Neuronal stem cell (in vitro differentiated cells): ENCODE results near the gene TOB2.
"Not testable (repeated sequence)": the region's sequence is repeated elsewhere in the genome, so short reads cannot be mapped to it uniquely, and the experiment has no call there.

Experiments used
- DNase-seq: peaks from one replicate; pipeline ENCODE4 v3.0.0-alpha.2; 2013; ENCODE audit warnings: low spot score
- H2AFZ ChIP-seq: one replicate; pipeline ENCODE4 v1.6.1; 2013; ENCODE audit warnings: mild to moderate bottlenecking, low read length, inconsistent platforms
- H2AK5ac ChIP-seq: 2 replicates; pipeline ENCODE4 v1.6.1; 2013; ENCODE audit warnings: low read depth, mild to moderate bottlenecking, inconsistent platforms, low read length, moderate library complexity, mixed read lengths
- H2BK120ac ChIP-seq: 2 replicates; pipeline ENCODE4 v1.6.1; 2013; ENCODE audit warnings: low read depth, mild to moderate bottlenecking, inconsistent platforms, low read length, moderate library complexity, mixed read lengths
- H2BK12ac ChIP-seq: one replicate; pipeline ENCODE4 v1.6.1; 2013; ENCODE audit warnings: low read length, inconsistent platforms
- H2BK15ac ChIP-seq: 2 replicates; pipeline ENCODE4 v1.6.1; 2013; ENCODE audit warnings: mild to moderate bottlenecking, low read length, inconsistent platforms, mixed read lengths
- H2BK5ac ChIP-seq: one replicate; pipeline ENCODE4 v1.6.1; 2013; ENCODE audit warnings: inconsistent platforms, mild to moderate bottlenecking, low read length, moderate library complexity
- H3K14ac ChIP-seq: one replicate; pipeline ENCODE4 v1.6.1; 2013; ENCODE audit warnings: low read length, inconsistent platforms
- H3K18ac ChIP-seq: 2 replicates; pipeline ENCODE4 v1.6.1; 2013; ENCODE audit warnings: low read length, inconsistent platforms
- H3K23ac ChIP-seq: 2 replicates; pipeline ENCODE4 v1.6.1; 2013; ENCODE audit warnings: low read depth, mild to moderate bottlenecking, mixed read lengths, low read length, inconsistent platforms; ENCODE audit not compliant: poor library complexity
- H3K27ac ChIP-seq: replicated peaks from 3 replicates; pipeline ENCODE4 v1.5.1; 2013; ENCODE audit warnings: low read length, inconsistent platforms
- H3K27me3 ChIP-seq, 3 experiments: 2 replicates each; pipeline ENCODE4 v1.6.1; 2013; ENCODE audit warnings: low read length in 3 of 3, mild to moderate bottlenecking in 2 of 3, inconsistent platforms in 1 of 3, low read depth in 1 of 3, mixed read lengths in 1 of 3, moderate library complexity in 1 of 3; ENCODE audit not compliant: control insufficient read depth in 3 of 3, insufficient read depth in 3 of 3
- H3K36me3 ChIP-seq, 2 donors: replicated peaks in 1 of 2; 2 replicates each; pipeline ENCODE4 v1.6.1; 2013; ENCODE audit warnings: low read length in 2 of 2; ENCODE audit not compliant: control insufficient read depth in 2 of 2, insufficient read depth in 2 of 2
- H3K4ac ChIP-seq: 2 replicates; pipeline ENCODE4 v1.6.1; 2013; ENCODE audit warnings: inconsistent platforms, mild to moderate bottlenecking, low read length, moderate library complexity
- H3K4me1 ChIP-seq, 2 donors: 1 replicate in 1 of 2; 2 replicates in 1 of 2; pipeline ENCODE4 v1.6.1; 2013; ENCODE audit warnings: low read length in 2 of 2, low read depth in 1 of 2; ENCODE audit not compliant: control insufficient read depth in 2 of 2, insufficient read depth in 1 of 2
- H3K4me2 ChIP-seq: one replicate; pipeline ENCODE4 v1.6.1; 2013; ENCODE audit warnings: mild to moderate bottlenecking, low read length, inconsistent platforms; ENCODE audit not compliant: insufficient read depth, poor library complexity, severe bottlenecking
- H3K4me3 ChIP-seq, 2 donors: 2 replicates each; pipeline ENCODE4 v1.5.1; 2013; ENCODE audit warnings: low read length in 2 of 2, mild to moderate bottlenecking in 2 of 2, inconsistent platforms in 1 of 2, moderate library complexity in 1 of 2
- H3K79me1 ChIP-seq: one replicate; pipeline ENCODE4 v1.6.1; 2013; ENCODE audit warnings: low read depth, mild to moderate bottlenecking, inconsistent platforms, low read length, moderate library complexity
- H3K9ac ChIP-seq: one replicate; pipeline ENCODE4 v1.6.1; 2013; ENCODE audit warnings: mild to moderate bottlenecking, low read depth, low read length, inconsistent platforms; ENCODE audit not compliant: poor library complexity
- H3K9me3 ChIP-seq, 2 donors: replicated peaks in 1 of 2; 2 replicates each; pipeline versions ENCODE3 to v1.6.1; 2013; ENCODE audit warnings: low read length in 2 of 2, mild to moderate bottlenecking in 2 of 2, inconsistent platforms in 1 of 2, low read depth in 1 of 2, mixed read lengths in 1 of 2, moderate library complexity in 1 of 2; ENCODE audit not compliant: control insufficient read depth in 2 of 2, insufficient read depth in 1 of 2
- H4K8ac ChIP-seq: one replicate; pipeline ENCODE4 v1.6.1; 2013; ENCODE audit warnings: low read depth, mild to moderate bottlenecking, inconsistent platforms, low read length, moderate library complexity
- H4K91ac ChIP-seq: one replicate; pipeline ENCODE4 v1.6.1; 2013; ENCODE audit warnings: low read length, low read depth, mild to moderate bottlenecking, inconsistent platforms; ENCODE audit not compliant: poor library complexity
- WGBS, 2 donors: extraction: QIAGEN DNeasy Blood & Tissue Kit; methylation state at CpG; one replicate each; pipeline ENCODE4 v1.1.7; 2013; ENCODE audit warnings: missing lambda C conversion rate in 2 of 2, mixed read lengths in 1 of 2; ENCODE audit not compliant: insufficient read length in 2 of 2, insufficient replicate concordance in 1 of 2; ENCODE audit errors: extremely low coverage in 2 of 2; 5-methylcytosine and 5-hydroxymethylcytosine counted together

Gene TOB2

DNA sequence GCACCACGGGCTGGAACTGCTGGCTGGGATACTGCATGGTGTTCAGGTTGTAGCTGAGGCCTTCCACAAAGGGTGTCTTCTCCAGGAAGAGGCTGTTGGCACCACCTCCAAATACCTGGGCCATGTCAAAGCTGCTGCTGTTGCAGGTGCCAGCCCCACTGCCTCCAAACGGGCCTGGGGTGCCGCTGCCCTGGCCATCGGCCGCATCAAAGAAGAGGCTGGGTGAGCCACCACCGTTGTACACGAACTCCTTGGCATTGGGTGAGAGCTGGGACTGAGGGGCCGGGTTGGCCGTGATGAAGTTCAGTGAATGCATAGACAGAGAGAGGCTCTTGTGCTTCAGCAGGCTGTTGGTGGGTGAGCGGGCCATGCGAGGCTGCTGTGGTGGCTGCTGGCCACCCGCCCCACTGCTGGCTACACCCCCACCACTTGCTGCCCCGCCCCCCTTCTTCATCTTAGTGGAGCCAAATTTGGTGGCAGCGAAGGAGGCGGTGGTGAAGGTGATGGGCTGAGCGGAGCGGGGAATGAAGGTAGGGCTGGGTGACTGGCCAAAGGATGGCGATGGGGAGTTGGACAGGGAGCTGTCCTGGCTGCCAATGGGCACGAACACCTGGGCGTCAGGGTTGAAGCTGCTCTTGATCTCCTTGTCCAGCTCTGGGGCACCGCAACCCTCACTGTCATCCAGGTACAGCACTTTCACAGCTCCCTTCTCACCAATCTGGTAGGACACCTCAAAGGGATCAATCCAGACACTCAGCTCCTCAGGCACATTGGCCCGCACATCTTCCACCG is 10.1 kb downstream of the TOB2 start:
- no peak overlapping the region for H3K14ac ChIP-seq
- no peak overlapping the region for H3K9ac ChIP-seq
- H3K4me2 ChIP-seq = peak overlapping the region; percentile 11
- no peak for DNase-seq
- WGBS, 2 donors = no CpG with 5 or more reads among the region's 23 CpGs
- peaks cover 0 to 2% of the 10 kb centered on the region in 2 donors for H3K9me3 ChIP-seq
- no peak overlapping the region for H2AK5ac ChIP-seq
- peak overlapping the region; percentile 43 for H3K23ac ChIP-seq
- no peaks in the 10 kb centered on the region for H3K4me1 ChIP-seq
- no peak overlapping the region for H3K4ac ChIP-seq
- no peak overlapping the region for H2BK5ac ChIP-seq
- peaks cover 22% of the 10 kb centered on the region for H3K79me1 ChIP-seq
- no peak overlapping the region for H2BK120ac ChIP-seq
- no peaks in the 10 kb centered on the region for H3K27me3 ChIP-seq
- H3K4me3 ChIP-seq = no peak overlapping the region
- H4K91ac ChIP-seq = no peak overlapping the region
- H3K27ac ChIP-seq = no peak overlapping the region
- H2BK12ac ChIP-seq = no peak overlapping the region
- H2AFZ ChIP-seq = no peak overlapping the region
- peaks cover 37 to 94% of the 10 kb centered on the region in 2 donors for H3K36me3 ChIP-seq
- no peak overlapping the region for H2BK15ac ChIP-seq
- peak overlapping the region; percentile 11 for H3K18ac ChIP-seq
- H4K8ac ChIP-seq = peak overlapping the region; percentile 86

GRCh38 chr22:41435560-41435959 is 11.0 kb downstream of the TOB2 start:
- Histone ChIP-seq H4K8ac (no peak overlapping the region), H3K79me1 (peaks cover 23% of the 10 kb centered on the region), H3K4ac (no peak overlapping the region), H3K36me3 (peaks cover 37 to 92% of the 10 kb centered on the region in 2 donors), H3K23ac (no peak overlapping the region), H3K14ac (no peak overlapping the region), H2AFZ (no peak overlapping the region), H2BK5ac (no peak overlapping the region), H3K18ac (no peak overlapping the region), H2BK12ac (no peak overlapping the region), H3K4me2 (no peak overlapping the region), H2AK5ac (no peak overlapping the region), H2BK15ac (no peak overlapping the region), H3K9ac (no peak overlapping the region), H3K27me3 (no peaks in the 10 kb centered on the region), H3K9me3 (peaks cover 0 to 2% of the 10 kb centered on the region in 2 donors), H3K27ac (no peak overlapping the region), H3K4me1 (no peaks in the 10 kb centered on the region), H3K4me3 (no peak overlapping the region), H4K91ac (no peak overlapping the region), H2BK120ac (no peak overlapping the region)
- WGBS, 2 donors = no CpG with 5 or more reads among the region's 4 CpGs
- no peak for DNase-seq

GRCh38 chr22:41434361-41435003 is 12.1 kb downstream of the TOB2 start:
- H3K4me2 ChIP-seq, H2BK12ac ChIP-seq, H3K18ac ChIP-seq, H2BK120ac ChIP-seq, H3K27me3 ChIP-seq, H3K9me3 ChIP-seq, DNase-seq, H2AK5ac ChIP-seq, H3K4ac ChIP-seq, H3K27ac ChIP-seq, H3K14ac ChIP-seq, H2BK15ac ChIP-seq, H3K4me1 ChIP-seq, H4K91ac ChIP-seq, H3K4me3 ChIP-seq, H2AFZ ChIP-seq, H2BK5ac ChIP-seq, H3K9ac ChIP-seq: not testable (repeated sequence)
- H3K23ac ChIP-seq = peak overlapping the region; percentile 55
- peak overlapping the region; percentile 66 for H4K8ac ChIP-seq
- peaks cover 37 to 82% of the 10 kb centered on the region in 2 donors for H3K36me3 ChIP-seq
- peaks cover 23% of the 10 kb centered on the region for H3K79me1 ChIP-seq
- WGBS, 2 donors = no CpG with 5 or more reads among the region's 5 CpGs

DNA sequence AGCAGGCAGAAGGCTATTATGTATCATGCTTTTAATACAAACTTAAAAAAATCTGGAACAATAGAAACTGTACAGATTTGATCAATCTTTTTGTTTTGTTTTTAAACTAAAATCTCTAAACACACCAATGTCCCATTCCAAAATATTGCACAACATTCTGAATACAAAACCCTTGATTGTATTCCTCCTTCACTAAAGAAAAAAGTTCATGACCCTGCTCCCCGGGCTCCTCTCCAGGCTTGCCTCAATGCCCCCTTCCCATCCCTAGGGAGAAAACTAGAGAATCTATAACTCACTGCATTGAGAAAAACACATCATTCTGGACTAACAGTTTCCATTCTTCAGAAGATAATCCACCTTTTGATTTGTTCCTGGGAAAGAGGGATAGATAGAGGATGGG is 13.1 kb downstream of the TOB2 start:
- H3K14ac ChIP-seq, DNase-seq, H2BK120ac ChIP-seq, H3K9ac ChIP-seq, H3K18ac ChIP-seq, H2BK5ac ChIP-seq, H4K8ac ChIP-seq, H3K4me3 ChIP-seq, H4K91ac ChIP-seq, H2BK12ac ChIP-seq, H2AK5ac ChIP-seq, H3K4me2 ChIP-seq, H3K4ac ChIP-seq, H3K27me3 ChIP-seq, H2BK15ac ChIP-seq, H2AFZ ChIP-seq, H3K23ac ChIP-seq, H3K27ac ChIP-seq, H3K9me3 ChIP-seq, H3K4me1 ChIP-seq: not testable (repeated sequence)
- WGBS, 2 donors = no CpG with 5 or more reads among the region's 1 CpG
- peaks cover 19% of the 10 kb centered on the region for H3K79me1 ChIP-seq
- H3K36me3 ChIP-seq = peaks cover 32 to 72% of the 10 kb centered on the region in 2 donors
